Measurements from ENCODE around the gene PCDH18.

PCDH18 gene

GRCh38 chr4:137536789-137537561, 4.7 kb upstream of the PCDH18 start:
- TF ChIP-seq CTCF (IDR thresholded peaks at IDR 0.05; ENCODE audit: low read depth, low read length), result no peak
- H3K4me3 ChIP-seq (ENCODE audit: low read depth, low read length), result no peak overlapping the region

- no peak for TF ChIP-seq CTCF (IDR thresholded peaks at IDR 0.05; ENCODE audit: low read depth, low read length)
- no peak overlapping the region for H3K4me3 ChIP-seq (ENCODE audit: low read depth, low read length)
These were observed 3.4 kb upstream of the PCDH18 start for GRCh38 chr4:137535718-137536117.

- no peak for TF ChIP-seq CTCF (IDR thresholded peaks at IDR 0.05; ENCODE audit: low read depth, low read length)
- H3K4me3 ChIP-seq (ENCODE audit: low read depth, low read length), result no peak overlapping the region
These were observed 2.2 kb upstream of the PCDH18 start for GRCh38 chr4:137534516-137534915.

GRCh38 chr4:137533855-137534254, 1.6 kb upstream of the PCDH18 start:
- no peak for TF ChIP-seq CTCF (IDR thresholded peaks at IDR 0.05; ENCODE audit: low read depth, low read length)
- peak overlapping the region; percentile 86 for H3K4me3 ChIP-seq (ENCODE audit: low read depth, low read length)

GRCh38 chr4:137532869-137533236, 559 bp upstream of the PCDH18 start:
- TF ChIP-seq CTCF (IDR thresholded peaks at IDR 0.05; ENCODE audit: low read depth, low read length), result no peak
- H3K4me3 ChIP-seq (ENCODE audit: low read depth, low read length), result peak overlapping the region; percentile 86

GRCh38 chr4:137531168-137531985, 917 bp downstream of the PCDH18 start:
- 0 out of 2 replicates have a peak, but pooled peaks have one; percentile 24 for TF ChIP-seq CTCF (IDR thresholded peaks at IDR 0.05; ENCODE audit: low read depth, low read length)

GRCh38 chr4:137530176-137530575, 2.1 kb downstream of the PCDH18 start:
- TF ChIP-seq CTCF (IDR thresholded peaks at IDR 0.05; ENCODE audit: low read depth, low read length), result no peak
- peak overlapping the region; percentile 86 for H3K4me3 ChIP-seq (ENCODE audit: low read depth, low read length)

More at GRCh38 chr4:137531168-137531985, 917 bp downstream of the PCDH18 start:
- peak overlapping the region; percentile 86 for H3K4me3 ChIP-seq (ENCODE audit: low read depth, low read length)

All from WI38 (cell line).